NCI-H1417 treated with DMSO at 0.1 percent for 48 hours (cell line): ENCODE data around the gene KCNS3.

Source experiments
- DNase-seq: peaks from one replicate; lab custom pipeline; 2025; lab: John Stamatoyannopoulos, UW

Gene KCNS3, protein sequence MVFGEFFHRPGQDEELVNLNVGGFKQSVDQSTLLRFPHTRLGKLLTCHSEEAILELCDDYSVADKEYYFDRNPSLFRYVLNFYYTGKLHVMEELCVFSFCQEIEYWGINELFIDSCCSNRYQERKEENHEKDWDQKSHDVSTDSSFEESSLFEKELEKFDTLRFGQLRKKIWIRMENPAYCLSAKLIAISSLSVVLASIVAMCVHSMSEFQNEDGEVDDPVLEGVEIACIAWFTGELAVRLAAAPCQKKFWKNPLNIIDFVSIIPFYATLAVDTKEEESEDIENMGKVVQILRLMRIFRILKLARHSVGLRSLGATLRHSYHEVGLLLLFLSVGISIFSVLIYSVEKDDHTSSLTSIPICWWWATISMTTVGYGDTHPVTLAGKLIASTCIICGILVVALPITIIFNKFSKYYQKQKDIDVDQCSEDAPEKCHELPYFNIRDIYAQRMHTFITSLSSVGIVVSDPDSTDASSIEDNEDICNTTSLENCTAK

DNA sequence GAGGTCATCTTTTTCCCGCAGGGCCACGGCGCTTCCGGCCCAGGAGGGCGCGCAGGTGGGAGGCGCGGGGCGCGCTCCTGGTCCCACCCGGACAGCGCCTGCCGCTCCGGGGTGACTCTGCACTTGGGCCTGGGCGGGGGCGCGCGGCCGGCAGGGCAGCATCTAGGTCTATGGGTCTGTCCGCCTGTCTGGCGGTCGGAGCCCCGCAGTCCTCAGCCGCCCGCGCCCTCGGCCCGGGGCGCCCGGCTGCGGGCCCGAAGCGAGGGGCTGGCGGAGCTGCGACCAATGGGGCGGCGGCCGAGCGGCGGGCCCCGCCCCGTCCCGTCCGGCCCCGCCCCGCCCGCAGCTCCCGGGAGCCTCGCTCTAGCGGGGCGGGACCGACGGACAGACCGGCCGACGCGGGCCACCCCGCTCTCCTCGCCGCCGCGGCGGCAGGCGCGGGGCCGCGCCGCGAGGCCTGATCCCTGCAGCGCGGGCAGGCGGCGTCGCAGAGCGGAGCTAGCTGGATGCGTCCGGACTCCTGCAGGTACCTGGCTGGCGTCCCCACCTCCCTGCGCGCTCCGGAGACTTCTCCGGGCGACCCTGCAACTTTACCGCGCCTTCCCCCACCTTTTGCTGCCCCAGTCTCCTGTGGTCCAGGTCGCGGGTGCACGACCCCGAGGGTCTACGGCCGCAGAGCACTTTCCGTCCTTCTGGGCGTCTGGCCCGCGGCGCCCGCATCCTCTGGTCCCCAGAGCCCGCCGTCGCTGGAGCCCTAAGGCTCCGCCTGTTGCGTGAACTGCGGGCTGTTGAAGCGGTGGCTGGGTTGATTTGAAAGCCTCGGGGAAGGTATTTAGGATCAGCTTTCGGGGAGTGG, at the start of gene KCNS3:
KCNS3 (plus strand) TSS at position 387 of the 856 bp plus-strand sequence. CDS start 52,342 bp downstream, outside the sequence.
- no peak for DNase-seq

DNA sequence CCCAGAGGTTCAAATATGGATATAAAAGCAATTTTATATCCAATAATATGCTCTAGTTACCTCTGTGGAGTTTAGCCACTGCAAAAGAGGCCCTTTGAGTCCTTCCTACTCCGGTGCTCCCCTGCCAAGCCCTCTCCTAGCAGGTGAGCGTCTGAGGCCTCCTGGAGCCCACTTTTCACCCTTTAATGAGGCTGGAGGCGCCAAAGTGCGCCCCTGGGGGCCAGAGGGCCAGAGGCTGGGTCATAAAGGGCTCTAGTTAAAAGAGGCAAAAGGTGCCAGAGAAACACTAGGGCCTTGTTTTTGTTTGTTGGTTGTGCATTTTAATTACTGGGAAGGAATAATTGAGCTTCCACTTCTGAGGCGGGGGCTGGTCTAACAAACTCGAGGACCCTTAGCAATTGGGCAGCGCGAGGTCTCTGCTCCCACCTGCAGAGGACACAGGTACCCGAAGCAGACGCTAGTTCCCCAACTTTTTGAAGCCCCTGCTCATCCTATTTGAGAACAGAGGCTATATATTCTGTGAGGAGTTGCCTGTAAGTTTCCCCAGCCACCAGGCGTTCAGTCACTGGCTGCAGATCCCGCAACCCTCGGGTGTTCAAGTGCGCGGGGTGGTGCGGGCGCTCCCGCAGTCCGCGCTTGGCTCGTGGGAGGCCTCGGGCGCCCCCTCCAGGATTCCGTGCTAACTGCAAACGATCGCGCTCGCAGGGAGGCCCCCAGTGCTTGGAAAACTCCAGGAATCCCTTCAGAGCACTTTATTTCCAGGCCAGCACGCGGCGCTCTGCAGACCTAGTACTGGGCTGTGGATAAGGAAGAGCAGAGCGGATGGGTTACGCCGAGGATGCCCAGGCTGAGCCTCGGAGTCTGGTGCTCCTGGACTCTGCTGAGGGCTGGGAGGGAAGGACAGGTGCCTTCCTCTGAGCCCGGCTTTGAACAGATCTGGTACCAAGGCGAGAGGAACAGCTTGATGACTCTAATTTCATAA, 48.1 kb upstream of the KCNS3 start:
- DNase-seq, result no peak

DNA sequence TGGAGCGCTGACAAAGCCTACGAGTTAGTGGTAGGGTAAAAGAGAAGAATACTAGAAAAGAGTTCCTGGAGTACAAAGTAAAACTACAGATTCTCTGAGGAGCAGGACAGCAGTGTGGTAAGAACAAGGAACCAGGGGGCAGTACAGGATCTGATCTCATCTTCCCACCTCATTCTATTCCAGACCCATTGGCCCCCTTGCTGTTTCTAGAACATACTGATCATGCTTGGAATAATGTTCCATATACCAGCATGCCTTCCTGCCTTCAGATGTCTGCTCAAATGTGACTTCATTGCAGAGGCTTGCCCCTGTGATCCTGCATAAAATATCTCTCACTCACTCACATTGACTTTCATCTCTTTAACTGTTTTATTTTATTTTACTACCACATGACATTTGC, 43.0 kb upstream of the KCNS3 start:
- DNase-seq, result no peak

DNA sequence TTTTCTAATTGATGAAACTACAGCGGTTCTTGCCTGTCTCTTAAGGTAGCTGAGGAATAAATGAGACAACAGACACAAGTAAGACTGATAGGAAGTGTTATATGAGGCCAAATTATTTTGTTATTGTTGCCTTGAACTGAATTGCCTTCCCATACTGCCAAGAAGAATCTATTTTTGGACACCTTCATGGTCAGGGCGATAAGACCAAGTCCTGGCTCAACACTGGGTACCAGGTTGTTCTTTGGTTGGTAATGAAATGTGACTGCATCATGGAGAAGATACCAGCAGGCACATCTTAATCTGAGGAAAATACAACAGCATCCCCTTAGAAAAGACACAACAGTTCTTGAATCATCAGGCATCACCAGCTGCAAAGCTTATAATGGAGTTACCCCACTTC, 38.5 kb upstream of the KCNS3 start:
- DNase-seq, result no peak

DNA sequence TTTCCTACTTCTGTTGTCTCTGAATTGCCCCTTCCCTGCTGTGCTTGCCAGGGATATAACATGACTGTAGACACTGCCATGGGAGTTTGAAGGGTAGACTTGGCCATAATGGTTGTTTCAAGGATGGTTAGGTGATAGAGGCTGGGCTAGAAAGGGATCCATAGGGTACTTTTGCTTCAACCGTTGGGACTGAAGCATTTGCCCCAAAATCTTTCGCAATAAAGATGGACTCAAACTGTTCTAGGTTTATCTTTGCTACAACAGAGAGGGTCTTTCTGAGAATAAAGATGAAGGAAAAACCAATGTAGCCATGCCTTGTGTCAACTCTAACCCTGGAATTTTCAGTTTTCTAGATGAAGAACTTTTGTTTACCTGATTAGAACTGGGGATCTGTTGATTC, 35.0 kb upstream of the KCNS3 start:
- DNase-seq, result no peak

DNA sequence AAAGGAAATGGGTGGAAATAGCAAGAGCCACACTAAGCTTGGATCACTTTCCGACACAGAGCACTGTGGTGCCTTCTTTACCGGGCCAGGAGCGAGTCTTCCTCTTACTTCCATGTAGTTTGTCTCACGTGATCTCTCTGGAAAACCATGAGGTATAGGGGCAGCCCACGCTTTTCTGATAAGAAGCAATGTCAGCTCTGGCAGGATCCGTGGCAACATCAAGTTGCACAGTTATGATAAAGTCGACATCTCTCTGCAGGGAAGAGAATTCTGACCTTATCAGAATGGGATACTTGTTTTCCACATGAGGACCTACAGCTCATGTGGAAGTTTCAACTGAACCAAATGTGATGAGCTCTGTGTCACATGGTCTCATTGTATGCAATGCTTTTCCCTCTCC, 32.7 kb upstream of the KCNS3 start:
- no peak for DNase-seq

DNA sequence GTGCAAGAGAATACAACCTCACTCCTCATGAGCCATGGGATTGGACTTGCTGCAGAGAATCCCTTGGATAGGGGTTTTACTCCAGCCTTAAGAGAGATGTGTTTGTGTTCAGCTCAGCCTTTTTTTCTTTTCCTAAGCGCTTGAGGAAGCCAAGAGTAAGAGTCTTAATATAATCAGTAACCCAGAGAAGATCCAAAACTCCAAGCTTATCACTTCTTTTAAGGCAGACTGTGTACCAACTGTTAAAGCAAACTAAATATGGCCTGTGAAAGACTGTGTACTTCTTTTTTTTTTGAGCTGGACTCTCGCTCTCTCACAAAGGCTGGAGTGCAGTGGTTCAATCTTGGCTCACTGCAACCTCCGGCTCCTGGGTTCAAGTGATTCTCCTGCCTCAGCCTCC, 31.8 kb upstream of the KCNS3 start:
- DNase-seq, result no peak

DNA sequence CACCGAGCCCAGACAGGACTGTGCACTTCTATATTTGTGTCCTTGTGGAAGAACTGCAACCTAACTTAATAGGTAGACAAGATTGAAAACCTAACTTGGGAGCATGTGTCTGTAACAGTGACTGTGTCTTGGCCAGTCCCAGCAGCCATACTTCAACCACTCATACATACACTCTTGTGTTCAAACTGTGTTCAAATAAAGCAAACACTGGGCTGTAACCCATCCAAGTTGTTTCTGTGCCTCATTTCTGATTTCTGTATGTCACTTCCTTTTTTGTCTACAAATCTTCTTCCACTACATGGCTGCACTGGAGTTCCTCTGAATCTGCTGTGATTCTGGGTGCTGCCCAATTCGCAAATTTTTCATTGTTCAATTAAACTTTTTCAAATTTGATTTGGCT, 31.2 kb upstream of the KCNS3 start:
- no peak for DNase-seq

DNA sequence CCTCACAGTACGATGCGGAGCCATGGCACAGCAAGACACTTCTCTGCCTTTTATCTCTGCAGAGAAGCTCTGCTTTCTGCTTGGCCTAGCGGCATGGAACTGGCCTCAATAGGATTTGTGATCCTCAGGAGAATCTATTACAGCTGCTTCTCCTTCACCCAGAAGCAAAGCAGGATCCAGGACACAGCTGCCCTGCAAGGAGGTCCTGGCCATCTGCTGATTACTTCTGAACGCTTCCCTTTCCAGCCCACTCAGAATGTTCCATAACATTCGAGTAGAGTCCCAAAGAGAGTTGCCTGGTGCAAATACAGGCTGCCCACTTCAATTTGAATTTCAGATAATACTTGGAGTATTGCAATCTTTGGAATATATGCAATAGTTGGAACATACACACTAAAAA, 29.2 kb upstream of the KCNS3 start:
- DNase-seq, result no peak

DNA sequence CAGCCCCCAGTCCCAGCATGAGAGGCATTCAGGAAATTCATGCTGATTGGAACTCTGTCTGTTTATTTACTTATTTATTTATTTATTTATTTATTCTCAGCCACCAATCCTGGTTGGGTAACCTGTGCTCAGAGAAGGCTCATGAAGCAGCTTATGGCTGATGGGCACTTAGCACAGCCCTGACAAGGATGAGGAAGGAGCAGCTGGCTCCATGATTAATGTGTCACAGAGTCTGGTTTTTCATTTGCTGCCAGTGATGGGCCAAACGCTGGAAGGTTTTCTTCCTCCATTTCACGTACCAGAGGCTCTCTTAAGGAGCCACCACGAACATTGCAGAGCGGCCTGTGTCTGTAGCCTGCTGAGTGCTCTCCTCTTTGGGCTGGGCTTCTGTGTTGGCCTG, 28.3 kb upstream of the KCNS3 start:
- no peak for DNase-seq

DNA sequence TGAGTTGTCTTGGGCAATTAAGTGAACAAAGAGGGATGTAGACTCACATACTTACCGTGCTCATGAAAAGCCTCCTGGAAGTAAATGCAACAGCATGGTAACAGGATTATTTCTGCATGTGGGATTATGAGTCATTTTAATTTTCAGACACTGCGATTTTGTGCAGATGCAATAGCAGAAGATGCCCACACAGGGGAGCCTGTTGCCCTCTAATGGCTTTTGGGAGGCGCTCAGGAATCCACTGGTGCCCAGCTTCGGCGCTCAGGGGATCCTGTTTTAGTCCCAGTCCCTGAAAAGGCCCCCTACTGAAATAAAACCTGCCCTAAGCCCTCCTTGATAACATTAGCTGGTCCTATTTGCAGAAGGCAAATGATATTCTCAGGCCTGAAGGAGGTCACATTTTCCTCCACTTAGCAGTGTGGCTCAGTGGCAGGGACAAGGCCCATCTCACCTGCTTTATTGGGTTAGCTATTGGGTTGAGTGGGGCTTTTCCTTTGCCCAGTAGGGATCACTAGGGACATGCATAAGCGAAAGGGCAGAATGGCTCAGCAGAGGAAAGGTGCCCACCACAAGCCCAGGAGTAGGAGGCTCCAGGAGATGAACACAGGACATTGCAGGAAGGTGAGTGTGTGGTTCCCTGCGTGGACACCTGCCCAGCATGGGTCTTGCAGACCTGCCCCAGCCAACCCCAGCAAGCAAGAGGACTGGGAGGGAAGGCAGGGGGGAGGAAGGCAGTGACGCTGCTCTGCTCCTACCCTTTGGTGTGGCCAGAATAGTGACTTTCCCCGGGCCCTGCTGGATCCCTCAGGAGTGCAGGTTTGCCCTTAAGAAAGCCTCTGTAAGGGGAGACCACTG, 26.5 kb upstream of the KCNS3 start:
- no peak for DNase-seq

DNA sequence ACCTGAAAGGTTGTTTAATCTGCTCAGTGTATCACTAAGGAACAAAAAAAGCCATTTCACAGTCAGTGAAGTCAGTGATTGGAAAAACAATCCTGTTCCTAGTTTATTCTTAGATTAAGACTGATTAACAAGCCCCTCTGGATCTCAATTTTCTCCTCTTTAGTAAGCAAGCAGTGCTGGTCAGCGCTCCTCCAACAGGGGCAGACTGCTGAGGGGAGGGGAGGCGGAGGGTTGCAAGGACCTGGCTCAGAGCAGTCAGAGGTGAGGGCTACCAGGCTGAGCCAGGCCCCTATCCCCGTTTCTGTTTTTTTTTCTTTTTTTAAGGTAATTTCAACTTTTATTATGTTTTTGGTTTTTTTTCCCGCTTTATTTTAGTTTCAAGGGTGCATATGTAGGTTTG, 24.7 kb upstream of the KCNS3 start:
- no peak for DNase-seq

DNA sequence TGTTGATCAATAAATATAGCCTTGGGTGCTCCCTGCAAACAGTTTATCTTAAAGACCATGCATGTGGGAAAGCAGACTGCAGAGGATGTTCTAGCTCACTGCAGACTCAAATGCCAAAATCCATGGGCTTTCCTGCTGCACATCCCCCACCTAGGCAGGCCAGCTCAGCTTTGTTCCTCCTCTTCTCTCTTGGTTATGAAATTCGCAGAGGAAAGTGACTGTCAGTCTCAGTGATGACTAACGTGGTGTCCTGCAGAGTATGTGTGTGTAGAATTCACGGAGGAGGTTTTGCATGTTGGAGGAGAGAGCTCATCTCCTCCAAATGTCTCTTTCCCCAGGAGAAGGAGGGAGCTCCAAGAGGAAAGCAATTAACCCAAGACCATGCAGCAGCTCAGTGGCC, 21.4 kb upstream of the KCNS3 start:
- DNase-seq, result no peak

DNA sequence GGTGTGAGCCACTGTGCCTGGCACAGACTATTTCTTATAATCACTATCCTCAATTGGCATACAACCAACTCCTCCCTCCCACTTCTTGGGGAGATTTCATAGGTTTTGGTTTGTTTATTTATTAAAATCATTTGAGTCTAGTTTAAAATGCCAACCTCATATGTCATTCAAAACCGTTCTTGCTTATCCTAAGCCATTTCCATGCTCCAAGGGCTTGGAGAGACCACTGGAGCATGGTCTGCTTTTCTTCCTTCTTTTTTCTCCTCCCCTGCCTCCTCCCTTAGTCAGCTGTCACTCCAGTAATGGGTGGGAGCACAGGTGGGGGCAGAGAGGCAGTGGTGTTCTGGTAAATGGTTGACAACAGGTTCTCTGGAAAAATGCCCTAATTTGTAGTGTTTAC, 20.4 kb upstream of the KCNS3 start:
- no peak for DNase-seq

DNA sequence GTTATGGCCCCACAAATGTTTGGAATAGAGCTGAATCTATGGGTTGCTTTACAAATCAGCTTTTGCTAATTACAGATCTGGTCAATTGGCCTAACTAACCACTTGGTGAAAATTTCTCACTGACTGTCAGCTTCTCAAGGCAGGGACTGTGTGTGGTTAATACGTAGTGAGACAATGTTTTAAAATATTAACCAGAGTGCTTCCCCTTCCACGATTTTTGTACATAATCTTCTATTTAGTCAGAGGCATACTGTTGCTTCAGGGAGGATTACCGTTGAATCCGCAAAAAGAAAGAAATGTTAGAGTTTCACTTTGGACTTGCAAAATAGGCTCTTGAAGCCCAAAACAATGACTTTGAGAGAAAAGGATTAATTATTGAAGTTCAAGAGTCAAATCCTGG, 14.9 kb upstream of the KCNS3 start:
- DNase-seq, result no peak

DNA sequence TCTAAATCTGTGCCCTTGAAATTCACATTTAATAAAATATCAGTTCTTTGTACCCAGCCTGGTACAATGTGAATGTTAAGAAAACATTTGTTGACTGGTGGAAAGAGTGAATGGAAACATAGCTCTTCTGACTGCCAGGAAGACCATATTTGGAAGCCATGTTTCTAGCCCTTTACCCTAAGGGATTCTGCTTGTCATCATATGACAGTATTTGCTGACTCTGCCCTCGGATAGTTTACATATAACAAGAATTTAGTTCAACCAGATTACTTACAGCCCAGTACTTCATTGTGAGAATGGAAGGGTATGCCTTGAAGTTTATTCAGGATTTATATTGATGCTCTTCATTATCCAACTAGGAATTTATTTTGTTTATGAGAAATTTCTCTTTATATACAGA, 13.8 kb upstream of the KCNS3 start:
- DNase-seq, result no peak

DNA sequence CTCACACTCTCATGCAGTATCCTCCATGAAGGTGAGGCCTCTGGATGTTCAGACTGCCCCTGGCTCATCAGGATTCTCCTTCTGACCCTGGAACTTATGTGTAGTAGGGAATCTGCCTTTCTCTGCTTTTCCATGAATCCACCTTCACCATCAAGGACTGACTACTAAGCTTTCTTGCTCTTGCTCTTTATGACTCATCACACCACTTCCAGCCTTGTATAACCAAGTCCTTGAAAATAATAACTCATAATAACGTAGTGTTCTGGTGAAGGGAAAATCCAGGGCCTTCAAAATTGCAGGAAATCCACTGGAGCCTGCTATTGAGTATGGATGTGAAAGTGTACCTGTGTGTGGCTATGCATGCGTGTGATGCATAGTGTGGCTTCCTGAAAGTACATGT, 11.3 kb upstream of the KCNS3 start:
- DNase-seq, result no peak

DNA sequence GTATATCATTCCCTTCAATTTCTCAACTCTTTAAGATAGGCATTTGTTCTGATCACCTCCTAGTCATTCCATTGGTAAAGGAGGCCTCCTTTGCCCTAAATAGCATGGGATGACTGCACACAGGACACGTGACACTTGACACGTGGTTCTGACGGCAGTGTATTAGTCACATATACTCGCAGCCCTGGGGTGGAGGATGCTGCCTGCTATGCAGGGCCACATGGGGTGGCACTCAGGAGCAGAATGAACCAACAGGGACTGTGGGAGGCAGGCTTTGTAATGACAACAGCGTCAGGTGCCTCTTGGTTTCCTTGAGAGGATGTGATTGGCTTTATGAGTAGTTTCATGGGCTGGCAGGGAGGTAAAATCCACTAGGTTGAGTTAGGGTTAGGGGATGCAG, 9.3 kb upstream of the KCNS3 start:
- DNase-seq, result no peak

DNA sequence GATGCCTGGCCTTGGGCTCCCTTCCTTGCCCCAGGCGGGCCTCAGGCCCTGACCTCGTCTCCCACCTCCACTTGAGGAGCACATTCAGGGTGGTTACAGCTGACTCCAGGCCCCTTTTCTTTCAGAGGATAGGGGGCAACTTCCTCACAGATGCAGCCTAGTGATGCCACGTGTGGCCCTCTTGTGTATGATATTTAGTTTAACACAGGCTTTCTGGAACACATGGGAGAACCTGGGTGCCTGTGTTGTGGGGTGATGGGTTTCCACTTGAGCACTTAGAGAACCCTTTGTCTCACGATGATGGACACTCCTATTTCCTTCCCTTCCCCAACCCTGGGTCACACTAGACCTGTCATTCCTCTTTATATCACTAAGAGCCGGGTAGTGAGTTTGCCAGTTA, 6.8 kb upstream of the KCNS3 start:
- DNase-seq, result no peak

DNA sequence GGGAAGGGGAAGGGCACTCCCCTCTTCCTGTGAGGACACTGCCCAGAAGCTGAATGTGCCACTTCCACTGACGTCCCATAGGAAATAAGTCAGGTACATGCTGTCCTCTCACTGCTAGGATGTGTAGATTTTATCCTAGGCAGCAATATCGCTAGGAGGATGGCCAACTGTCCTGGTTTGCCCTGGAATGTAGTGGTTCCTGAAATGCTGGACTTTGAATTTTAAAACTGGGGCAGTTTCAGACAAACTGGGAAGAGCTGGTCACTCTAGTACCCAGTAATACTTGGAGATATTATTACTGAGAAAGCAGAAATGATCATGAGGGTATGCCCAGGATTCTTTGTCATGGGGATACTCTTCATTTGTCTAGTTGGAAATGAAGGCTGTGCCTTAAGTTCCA, 5.4 kb upstream of the KCNS3 start:
- no peak for DNase-seq

DNA sequence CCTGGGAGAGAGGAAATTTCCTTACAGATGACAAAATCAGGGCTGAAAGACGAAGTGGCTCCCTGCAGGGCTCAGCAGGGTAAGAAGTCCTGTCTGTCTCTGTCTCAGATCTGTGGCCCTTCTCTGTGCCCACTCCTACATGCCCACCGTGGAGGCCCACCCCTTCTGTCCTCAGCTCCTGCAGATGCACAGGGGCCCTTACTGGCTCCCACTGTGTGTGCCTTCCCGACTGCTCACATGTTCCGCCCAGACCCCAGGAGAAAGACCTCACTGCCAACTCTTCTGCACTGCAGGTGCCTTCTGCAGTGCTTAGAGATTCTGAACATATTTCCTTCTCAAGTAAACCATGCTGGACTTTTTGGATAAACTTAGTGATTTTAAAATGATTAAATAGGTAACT, 1.9 kb upstream of the KCNS3 start:
- DNase-seq, result no peak
